NCI-H1092 (cell line): ENCODE data around the gene ADAM8.
"Not testable (repeated sequence)": the region's sequence is repeated elsewhere in the genome, so short reads cannot be mapped to it uniquely, and the experiment has no call there.

Experiments used
- DNase-seq: peaks from one replicate; lab custom pipeline; 2025; lab: John Stamatoyannopoulos, UW

Gene ADAM8

GRCh38 chr10:133249975-133250754, 26.5 kb downstream of the ADAM8 start:
- DNase-seq: no peak

GRCh38 chr10:133249094-133249780, 27.4 kb downstream of the ADAM8 start:
- no peak for DNase-seq

GRCh38 chr10:133248334-133248715, 28.3 kb downstream of the ADAM8 start:
- DNase-seq: no peak

- no peak for DNase-seq
These were observed 28.9 kb downstream of the ADAM8 start for GRCh38 chr10:133247681-133248333.

- no peak for DNase-seq
These were observed 30.4 kb downstream of the ADAM8 start for GRCh38 chr10:133246236-133246626.

GRCh38 chr10:133245439-133246235, 31.0 kb downstream of the ADAM8 start:
- no peak for DNase-seq

GRCh38 chr10:133243593-133243992, 33.1 kb downstream of the ADAM8 start:
- DNase-seq: no peak

- no peak for DNase-seq
These were observed 33.9 kb downstream of the ADAM8 start for GRCh38 chr10:133242611-133243356.

GRCh38 chr10:133241501-133242205, 35.0 kb downstream of the ADAM8 start:
- no peak for DNase-seq

- DNase-seq: no peak
These were observed 36.7 kb downstream of the ADAM8 start for GRCh38 chr10:133239990-133240389.

- DNase-seq: no peak
These were observed 38.2 kb downstream of the ADAM8 start for GRCh38 chr10:133238466-133238804.

GRCh38 chr10:133237588-133238465, 38.8 kb downstream of the ADAM8 start, which contains the start of gene VENTX:
Gene VENTX, plus strand, starts transcription at chr10:133237855. Its CDS starts 60 bp downstream, at chr10:133237915.
- no peak for DNase-seq

GRCh38 chr10:133237241-133237587, 39.5 kb downstream of the ADAM8 start:
- no peak for DNase-seq

- no peak for DNase-seq
These were observed 40.0 kb downstream of the ADAM8 start for GRCh38 chr10:133236401-133237240.

- DNase-seq: no peak
These were observed 40.7 kb downstream of the ADAM8 start for GRCh38 chr10:133235932-133236331.

- no peak for DNase-seq
These were observed 41.3 kb downstream of the ADAM8 start for GRCh38 chr10:133235265-133235855.

- not testable (repeated sequence) for DNase-seq
These were observed 41.9 kb downstream of the ADAM8 start for GRCh38 chr10:133234796-133235195.

- DNase-seq: no peak
These were observed 44.6 kb downstream of the ADAM8 start for GRCh38 chr10:133231946-133232574.
